CD14-positive monocyte (primary cell): ENCODE data around the gene COL4A2. TPM values are rescaled to one million over a fixed set of nuclear protein-coding genes. Genes with fewer than 3 reads are reported as not detected.

ENCODE experiments used
- DNase-seq, 3 donors: peaks; one replicate each; pipeline ENCODE4 v3.0.0-alpha.2; 2011 to 2022
- H2AFZ ChIP-seq: 2 replicates; pipeline ENCODE4 v1.6.0; 2012; ENCODE audit warnings: mild to moderate bottlenecking, low read depth, low read length, inconsistent platforms; ENCODE audit not compliant: insufficient read depth, poor library complexity, severe bottlenecking
- H3K27ac ChIP-seq, 2 donors: 1 replicate in 1 of 2; 2 replicates in 1 of 2; pipeline ENCODE4 v1.5.1; 2012 to 2013; ENCODE audit warnings: low read length in 2 of 2, control low read depth in 1 of 2, inconsistent platforms in 1 of 2, low read depth in 1 of 2, mild to moderate bottlenecking in 1 of 2
- H3K27me3 ChIP-seq, 2 donors: one replicate each; pipeline versions ENCODE4 v1.6.0 to v1.6.1; 2011 to 2013; ENCODE audit warnings: low read length in 2 of 2; ENCODE audit not compliant: control insufficient read depth in 2 of 2, insufficient read depth in 2 of 2
- H3K36me3 ChIP-seq, 2 donors: replicated peaks in 1 of 2; 1 replicate in 1 of 2; 2 replicates in 1 of 2; pipeline versions ENCODE4 v1.5.1 to v1.6.1; 2012 to 2013; ENCODE audit warnings: low read length in 2 of 2, control low read depth in 1 of 2, inconsistent platforms in 1 of 2, mild to moderate bottlenecking in 1 of 2; ENCODE audit not compliant: insufficient read depth in 2 of 2, control insufficient read depth in 1 of 2
- H3K4me1 ChIP-seq, 2 donors: 1 replicate in 1 of 2; 2 replicates in 1 of 2; pipeline versions ENCODE4 v1.5.1 to v1.6.1; 2012 to 2013; ENCODE audit warnings: low read length in 2 of 2, control low read depth in 1 of 2, inconsistent platforms in 1 of 2, mild to moderate bottlenecking in 1 of 2, moderate library complexity in 1 of 2; ENCODE audit not compliant: insufficient read depth in 2 of 2, control insufficient read depth in 1 of 2
- H3K4me2 ChIP-seq: replicated peaks from 2 replicates; pipeline ENCODE3; 2012; ENCODE audit warnings: low read length, moderate library complexity, mild to moderate bottlenecking; ENCODE audit not compliant: poor library complexity, severe bottlenecking; ENCODE audit errors: extremely low read depth
- H3K4me3 ChIP-seq, 3 experiments: fragments of 200-600 bp in 1 of 3; sonication (generic) in 1 of 3; replicated peaks in 1 of 3; 1 replicate in 2 of 3; 2 replicates in 1 of 3; pipeline ENCODE4 v1.5.1; 2011 to 2013; ENCODE audit warnings: low read length in 3 of 3, mild to moderate bottlenecking in 3 of 3, control low read depth in 2 of 3, low read depth in 2 of 3, inconsistent platforms in 1 of 3, moderate library complexity in 1 of 3
- H3K79me2 ChIP-seq: 2 replicates; pipeline ENCODE4 v1.6.0; 2012; ENCODE audit warnings: mild to moderate bottlenecking, control low read depth, inconsistent platforms, low read length, moderate library complexity; ENCODE audit not compliant: insufficient read depth
- H3K9ac ChIP-seq: 2 replicates; pipeline ENCODE4 v1.6.0; 2017; ENCODE audit warnings: low read length, mild to moderate bottlenecking; ENCODE audit not compliant: insufficient read depth, poor library complexity, severe bottlenecking
- H3K9me3 ChIP-seq, 2 donors: replicated peaks in 1 of 2; 1 replicate in 1 of 2; 2 replicates in 1 of 2; pipeline versions ENCODE4 v1.5.1 to v1.6.1; 2012 to 2013; ENCODE audit warnings: low read length in 2 of 2, control low read depth in 1 of 2; ENCODE audit not compliant: control insufficient read depth in 1 of 2, insufficient read depth in 1 of 2
- H4K20me1 ChIP-seq: 2 replicates; pipeline ENCODE4 v1.6.0; 2012; ENCODE audit warnings: mild to moderate bottlenecking, low read length, control low read depth, moderate library complexity; ENCODE audit not compliant: insufficient read depth
- H3K27ac Mint-ChIP-seq, 7 donors: one replicate each; pipeline ENCODE4 v1.8.0; 2020; ENCODE audit warnings: mild to moderate bottlenecking in 7 of 7, mixed read lengths in 7 of 7, moderate library complexity in 6 of 7, inconsistent platforms in 2 of 7
- H3K27me3 Mint-ChIP-seq, 3 donors: one replicate each; pipeline ENCODE4 v1.8.0; 2021 to 2022; ENCODE audit warnings: low read depth in 3 of 3, mild to moderate bottlenecking in 3 of 3, mixed read lengths in 3 of 3, moderate library complexity in 3 of 3, inconsistent platforms in 1 of 3
- H3K36me3 Mint-ChIP-seq, 2 donors: one replicate each; pipeline ENCODE4 v1.8.0; 2020; ENCODE audit warnings: mixed read lengths in 2 of 2, inconsistent platforms in 1 of 2, mild to moderate bottlenecking in 1 of 2
- H3K4me1 Mint-ChIP-seq: one replicate; pipeline ENCODE4 v1.8.0; 2020; ENCODE audit warnings: mild to moderate bottlenecking, mixed read lengths
- H3K4me3 Mint-ChIP-seq, 2 donors: one replicate each; pipeline ENCODE4 v1.8.0; 2020; ENCODE audit warnings: mild to moderate bottlenecking in 2 of 2, mixed read lengths in 2 of 2, moderate library complexity in 1 of 2
- H3K9me3 Mint-ChIP-seq, 7 donors: one replicate each; pipeline ENCODE4 v1.8.0; 2020 to 2022; ENCODE audit warnings: mixed read lengths in 7 of 7, mild to moderate bottlenecking in 6 of 7, moderate library complexity in 6 of 7, inconsistent platforms in 2 of 7
- WGBS: methylation state at CpG from one replicate; pipeline ENCODE4 v1.1.5; 2013; ENCODE audit warnings: missing lambda C conversion rate; ENCODE audit not compliant: insufficient coverage; 5-methylcytosine and 5-hydroxymethylcytosine counted together
- intact Hi-C, 2 donors: fragments of 100-400 bp; cut with micrococcal nuclease; formaldehyde crosslinking; loops; one replicate each; pipeline versions ENCODE4 v1.15.0 to v1.15.1; 2023
- polyA plus RNA-seq, 3 donors: library from polyadenylated mRNA; depleted of rRNA in 1 of 3; unstranded in 2 of 3; stranded (reverse) in 1 of 3; fragments of 300-500 nt in 2 of 3; fragments of >200 nt in 1 of 3; fragmentation: Illumina TruSeq in 2 of 3; gene quantifications; 1 replicate in 2 of 3; 2 replicates in 1 of 3; pipeline ENCODE4 v1.2.3, GENCODE V29; 2012 to 2021
- TF ChIP-seq, protein P1 (sequence below): fragments of 200-600 bp; IDR thresholded peaks from one replicate; pipeline ENCODE4 v1.8.0; 2022; ENCODE audit warnings: antibody characterized with exemption, mild to moderate bottlenecking

The COL4A2 gene
- polyA plus RNA-seq, 3 donors, result not detected

GRCh38 chr13:110474713-110475112 is 167.6 kb downstream of the COL4A2 start:
- Histone ChIP-seq H3K9ac (no peak overlapping the region), H3K36me3 (no peaks in the 10 kb centered on the region), H4K20me1 (no peaks in the 10 kb centered on the region), H3K4me3 (no peak overlapping the region), H3K4me2 (no peak overlapping the region), H3K27ac (no peak overlapping the region), H2AFZ (no peak overlapping the region), H3K79me2 (no peaks in the 10 kb centered on the region), H3K4me1 (peaks cover 21 to 26% of the 10 kb centered on the region in 2 donors), H3K9me3 (no peaks in the 10 kb centered on the region), H3K27me3 (no peaks in the 10 kb centered on the region)
- WGBS, result 94% methylated on average over 16 of the region's 21 CpGs
- Mint-ChIP-seq H3K9me3 (no peaks in the 10 kb centered on the region), H3K4me3 (peak overlapping the region in 1 of 2 donors; percentile 20), H3K27me3 (peaks cover 4 to 9% (median 8%) of the 10 kb centered on the region in 3 donors), H3K4me1 (peaks cover 26% of the 10 kb centered on the region), H3K27ac (peak overlapping the region in 1 of 7 donors; percentile 5), H3K36me3 (peaks cover 0 to 6% of the 10 kb centered on the region in 2 donors)
- TF ChIP-seq, protein P1, sequence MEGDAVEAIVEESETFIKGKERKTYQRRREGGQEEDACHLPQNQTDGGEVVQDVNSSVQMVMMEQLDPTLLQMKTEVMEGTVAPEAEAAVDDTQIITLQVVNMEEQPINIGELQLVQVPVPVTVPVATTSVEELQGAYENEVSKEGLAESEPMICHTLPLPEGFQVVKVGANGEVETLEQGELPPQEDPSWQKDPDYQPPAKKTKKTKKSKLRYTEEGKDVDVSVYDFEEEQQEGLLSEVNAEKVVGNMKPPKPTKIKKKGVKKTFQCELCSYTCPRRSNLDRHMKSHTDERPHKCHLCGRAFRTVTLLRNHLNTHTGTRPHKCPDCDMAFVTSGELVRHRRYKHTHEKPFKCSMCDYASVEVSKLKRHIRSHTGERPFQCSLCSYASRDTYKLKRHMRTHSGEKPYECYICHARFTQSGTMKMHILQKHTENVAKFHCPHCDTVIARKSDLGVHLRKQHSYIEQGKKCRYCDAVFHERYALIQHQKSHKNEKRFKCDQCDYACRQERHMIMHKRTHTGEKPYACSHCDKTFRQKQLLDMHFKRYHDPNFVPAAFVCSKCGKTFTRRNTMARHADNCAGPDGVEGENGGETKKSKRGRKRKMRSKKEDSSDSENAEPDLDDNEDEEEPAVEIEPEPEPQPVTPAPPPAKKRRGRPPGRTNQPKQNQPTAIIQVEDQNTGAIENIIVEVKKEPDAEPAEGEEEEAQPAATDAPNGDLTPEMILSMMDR, result no peak
- intact Hi-C loops, result loop anchor here in 1 of 2 donors (5.0 kb wide), 1 partner anchor 48 kb away; no protein-coding TSS in a partner anchor
- DNase-seq, result no peak

DNA sequence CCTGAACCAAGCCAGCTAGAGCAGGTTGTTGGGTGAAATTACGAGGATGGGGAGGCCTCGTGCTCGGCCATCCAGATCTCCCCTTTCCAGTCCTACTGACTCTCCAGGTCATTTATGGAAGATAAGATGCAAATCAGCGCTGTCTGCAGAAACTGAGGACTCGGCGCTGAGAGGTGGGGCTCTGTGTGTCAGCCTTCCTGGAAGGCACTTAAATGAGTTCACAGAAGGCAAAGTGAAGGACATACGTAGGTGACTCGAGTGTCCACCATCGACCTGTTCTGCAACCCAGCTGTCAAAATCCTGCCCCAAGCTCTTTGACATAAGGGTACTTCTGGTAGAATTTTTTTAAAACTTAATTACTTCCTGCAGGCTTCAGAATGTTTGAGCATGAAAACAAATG is 168.0 kb downstream of the COL4A2 start:
- Mint-ChIP-seq H3K4me1 (peaks cover 23% of the 10 kb centered on the region), H3K27ac (peak overlapping the region in 1 of 7 donors; percentile 5), H3K9me3 (no peaks in the 10 kb centered on the region), H3K4me3 (no peak overlapping the region), H3K36me3 (peaks cover 0 to 6% of the 10 kb centered on the region in 2 donors), H3K27me3 (peaks cover 4 to 11% (median 9%) of the 10 kb centered on the region in 3 donors)
- intact Hi-C loops, result no loop called here
- no peak overlapping the region for H2AFZ ChIP-seq
- DNase-seq, result no peak
- no peak overlapping the region for H3K4me2 ChIP-seq
- H3K27ac ChIP-seq, result no peak overlapping the region
- 89% methylated on average over 3 of the region's 9 CpGs for WGBS
- peaks cover 20 to 26% of the 10 kb centered on the region in 2 donors for H3K4me1 ChIP-seq
- H3K9ac ChIP-seq, result no peak overlapping the region
- H3K4me3 ChIP-seq, result no peak overlapping the region
- TF ChIP-seq, protein P1, result no peak
- H3K36me3 ChIP-seq, result no peaks in the 10 kb centered on the region
- H3K9me3 ChIP-seq, result no peaks in the 10 kb centered on the region
- no peaks in the 10 kb centered on the region for H3K79me2 ChIP-seq
- H3K27me3 ChIP-seq, result no peaks in the 10 kb centered on the region
- H4K20me1 ChIP-seq, result no peaks in the 10 kb centered on the region
